NCI-H226 (cell line): ENCODE data around the gene NFKBIA.
"Not testable (repeated sequence)": the region's sequence is repeated elsewhere in the genome, so short reads cannot be mapped to it uniquely, and the experiment has no call there.

Experiments
- DNase-seq: peaks from one replicate; pipeline ENCODE4 v3.0.0-alpha.2; 2015

The NFKBIA gene

GRCh38 chr14:35404449-35405303 lies at the start of gene NFKBIA:
TSS of gene NFKBIA (minus strand) at chr14:35404749. CDS start at chr14:35404644, 105 bp downstream.
- peak; percentile 85 for DNase-seq

- DNase-seq, result no peak
Observed at GRCh38 chr14:35446450-35446849, 41.9 kb upstream of the NFKBIA start.

GRCh38 chr14:35444104-35444503 lies 39.6 kb upstream of the NFKBIA start:
- no peak for DNase-seq

- DNase-seq, result no peak
Observed at GRCh38 chr14:35441160-35441559, 36.6 kb upstream of the NFKBIA start.

GRCh38 chr14:35438910-35439713 lies 34.6 kb upstream of the NFKBIA start:
- no peak for DNase-seq

- DNase-seq, result not testable (repeated sequence)
Observed at GRCh38 chr14:35438492-35438891, 33.9 kb upstream of the NFKBIA start.

- DNase-seq, result no peak
Observed at GRCh38 chr14:35435177-35435576, 30.6 kb upstream of the NFKBIA start.

- DNase-seq, result no peak
Observed at GRCh38 chr14:35433826-35434225, 29.3 kb upstream of the NFKBIA start.

- DNase-seq, result no peak
Observed at GRCh38 chr14:35430459-35431199, 26.1 kb upstream of the NFKBIA start.

GRCh38 chr14:35429951-35430350 lies 25.4 kb upstream of the NFKBIA start:
- no peak for DNase-seq

- no peak for DNase-seq
Observed at GRCh38 chr14:35425850-35426249, 21.3 kb upstream of the NFKBIA start.

GRCh38 chr14:35423621-35424020 lies 19.1 kb upstream of the NFKBIA start:
- no peak for DNase-seq

GRCh38 chr14:35420036-35420811 lies 15.7 kb upstream of the NFKBIA start:
- DNase-seq, result peak; percentile 79

- no peak for DNase-seq
Observed at GRCh38 chr14:35419429-35419841, 14.9 kb upstream of the NFKBIA start.

GRCh38 chr14:35418093-35418492 lies 13.5 kb upstream of the NFKBIA start:
- DNase-seq, result no peak

GRCh38 chr14:35416108-35416750 lies 11.7 kb upstream of the NFKBIA start:
- DNase-seq, result no peak

- peak; percentile 77 for DNase-seq
Observed at GRCh38 chr14:35414365-35414764, 9.8 kb upstream of the NFKBIA start.

GRCh38 chr14:35412272-35413056 lies 7.9 kb upstream of the NFKBIA start:
- DNase-seq, result no peak

GRCh38 chr14:35410858-35411257 lies 6.3 kb upstream of the NFKBIA start:
- no peak for DNase-seq

GRCh38 chr14:35409595-35409994 lies 5.0 kb upstream of the NFKBIA start:
- no peak for DNase-seq

- DNase-seq, result no peak
Observed at GRCh38 chr14:35408026-35408425, 3.5 kb upstream of the NFKBIA start.
